Measurements from ENCODE around the gene CLASP2.

- TF ChIP-seq ARNTL (CRISPR knock-in tag; IDR thresholded peaks at IDR 0.05; ENCODE audit: borderline replicate concordance, low read depth) (no peak), PATZ1 (CRISPR knock-in tag; IDR thresholded peaks at IDR 0.05; ENCODE audit: borderline replicate concordance) (no peak), TOX (CRISPR knock-in tag; IDR thresholded peaks at IDR 0.05; ENCODE audit: borderline replicate concordance) (no peak), TSHZ2 (CRISPR knock-in tag; IDR thresholded peaks at IDR 0.05) (no peak), ZNF565 (CRISPR knock-in tag; conservative IDR thresholded peaks at IDR 0.05; ENCODE audit: low read depth) (no peak), ESRRG (CRISPR knock-in tag; IDR thresholded peaks at IDR 0.05) (no peak), TCF4 (CRISPR knock-in tag; IDR thresholded peaks at IDR 0.05; ENCODE audit: borderline replicate concordance) (no peak), ZFP30 (CRISPR knock-in tag; IDR thresholded peaks at IDR 0.05) (no peak), RARB (CRISPR knock-in tag; IDR thresholded peaks at IDR 0.05) (no peak)
Measured at GRCh38 chr3:33724256-33724655, 6.2 kb upstream of the CLASP2 start.

Measured in SK-N-SH treated with all-trans-retinoic acid at 6 μM for 48 hours (cell line).